Measurements from ENCODE around the gene MAPRE3. TPM values are rescaled to one million over a fixed set of nuclear protein-coding genes. Genes with fewer than 3 reads are reported as not detected.

The MAPRE3 gene
- total RNA-seq, 4 donors from 2014 or later: 4.2 to 14.9 (median 5.9) TPM

DNA sequence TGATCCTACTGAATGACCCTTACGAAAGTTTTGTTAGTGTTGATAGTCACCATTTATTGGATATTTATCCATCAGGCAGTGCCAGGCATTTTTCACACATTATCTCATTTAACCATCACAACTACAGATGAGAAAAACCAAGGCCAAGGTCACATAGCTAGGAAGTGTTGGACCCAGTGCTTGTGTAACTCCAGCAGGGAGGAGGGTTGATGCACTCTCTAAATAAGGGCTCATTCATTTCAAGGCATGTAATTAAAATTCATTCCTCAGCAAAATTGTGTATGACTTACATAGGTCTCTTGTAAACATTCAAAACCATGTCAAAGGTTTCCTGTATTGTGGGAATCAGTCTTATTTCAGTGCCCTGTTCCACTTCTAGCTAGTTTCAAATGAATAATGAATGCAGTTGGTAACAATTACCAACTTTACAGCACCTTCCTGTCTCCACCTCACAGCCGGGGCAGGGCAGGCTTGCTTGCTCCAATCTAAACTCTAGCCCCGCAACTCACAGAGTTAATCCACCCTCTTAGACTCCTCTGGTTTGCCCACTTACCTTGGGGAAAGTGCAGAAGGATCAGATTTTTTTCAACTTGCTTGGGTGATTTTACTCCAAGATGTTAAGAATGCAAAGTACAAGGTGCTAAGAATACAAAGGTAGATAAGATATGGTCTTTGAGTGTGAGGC, 5.8 kb upstream of the MAPRE3 start:
- Histone ChIP-seq H3K27me3 (no peaks in the 10 kb centered on the region), H3K27ac (no peak overlapping the region), H3K9me3 (no peaks in the 10 kb centered on the region), H3K4me3 (no peak overlapping the region), H3K36me3 (no peaks in the 10 kb centered on the region), H3K4me1 (peaks cover 0 to 3% (median 0%) of the 10 kb centered on the region in 4 donors)
- TF ChIP-seq POLR2A (IDR thresholded peaks at IDR 0.05): no peak
- TF ChIP-seq, protein P1, sequence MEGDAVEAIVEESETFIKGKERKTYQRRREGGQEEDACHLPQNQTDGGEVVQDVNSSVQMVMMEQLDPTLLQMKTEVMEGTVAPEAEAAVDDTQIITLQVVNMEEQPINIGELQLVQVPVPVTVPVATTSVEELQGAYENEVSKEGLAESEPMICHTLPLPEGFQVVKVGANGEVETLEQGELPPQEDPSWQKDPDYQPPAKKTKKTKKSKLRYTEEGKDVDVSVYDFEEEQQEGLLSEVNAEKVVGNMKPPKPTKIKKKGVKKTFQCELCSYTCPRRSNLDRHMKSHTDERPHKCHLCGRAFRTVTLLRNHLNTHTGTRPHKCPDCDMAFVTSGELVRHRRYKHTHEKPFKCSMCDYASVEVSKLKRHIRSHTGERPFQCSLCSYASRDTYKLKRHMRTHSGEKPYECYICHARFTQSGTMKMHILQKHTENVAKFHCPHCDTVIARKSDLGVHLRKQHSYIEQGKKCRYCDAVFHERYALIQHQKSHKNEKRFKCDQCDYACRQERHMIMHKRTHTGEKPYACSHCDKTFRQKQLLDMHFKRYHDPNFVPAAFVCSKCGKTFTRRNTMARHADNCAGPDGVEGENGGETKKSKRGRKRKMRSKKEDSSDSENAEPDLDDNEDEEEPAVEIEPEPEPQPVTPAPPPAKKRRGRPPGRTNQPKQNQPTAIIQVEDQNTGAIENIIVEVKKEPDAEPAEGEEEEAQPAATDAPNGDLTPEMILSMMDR (IDR thresholded peaks at IDR 0.05): no peak
- DNase-seq: no peak

DNA sequence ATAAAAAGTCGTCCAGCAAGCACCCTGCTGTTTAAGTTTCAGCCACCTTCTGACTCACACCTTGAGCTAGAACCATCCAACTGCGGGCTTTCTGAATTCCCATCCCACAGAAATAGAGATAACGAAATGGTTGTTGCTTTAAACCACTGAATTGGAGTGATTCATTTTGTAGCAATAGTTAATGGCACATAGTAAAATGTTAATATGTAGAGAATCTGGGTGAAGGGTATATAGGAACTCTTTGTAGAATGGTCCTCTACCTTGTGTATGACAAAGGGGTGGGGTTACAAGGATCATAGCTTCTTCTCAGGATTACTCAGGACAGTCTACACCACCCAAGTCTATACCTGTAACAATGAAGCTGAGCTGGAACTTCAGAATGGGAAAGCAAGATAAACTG, 2.4 kb upstream of the MAPRE3 start:
- Histone ChIP-seq H3K36me3 (no peaks in the 10 kb centered on the region), H3K4me3 (no peak overlapping the region), H3K4me1 (peaks cover 0 to 19% (median 0%) of the 10 kb centered on the region in 4 donors), H3K27me3 (no peaks in the 10 kb centered on the region), H3K27ac (no peak overlapping the region), H3K9me3 (no peaks in the 10 kb centered on the region)
- no peak for TF ChIP-seq POLR2A (IDR thresholded peaks at IDR 0.05)
- TF ChIP-seq, protein P1 (IDR thresholded peaks at IDR 0.05): no peak
- no peak for DNase-seq

DNA sequence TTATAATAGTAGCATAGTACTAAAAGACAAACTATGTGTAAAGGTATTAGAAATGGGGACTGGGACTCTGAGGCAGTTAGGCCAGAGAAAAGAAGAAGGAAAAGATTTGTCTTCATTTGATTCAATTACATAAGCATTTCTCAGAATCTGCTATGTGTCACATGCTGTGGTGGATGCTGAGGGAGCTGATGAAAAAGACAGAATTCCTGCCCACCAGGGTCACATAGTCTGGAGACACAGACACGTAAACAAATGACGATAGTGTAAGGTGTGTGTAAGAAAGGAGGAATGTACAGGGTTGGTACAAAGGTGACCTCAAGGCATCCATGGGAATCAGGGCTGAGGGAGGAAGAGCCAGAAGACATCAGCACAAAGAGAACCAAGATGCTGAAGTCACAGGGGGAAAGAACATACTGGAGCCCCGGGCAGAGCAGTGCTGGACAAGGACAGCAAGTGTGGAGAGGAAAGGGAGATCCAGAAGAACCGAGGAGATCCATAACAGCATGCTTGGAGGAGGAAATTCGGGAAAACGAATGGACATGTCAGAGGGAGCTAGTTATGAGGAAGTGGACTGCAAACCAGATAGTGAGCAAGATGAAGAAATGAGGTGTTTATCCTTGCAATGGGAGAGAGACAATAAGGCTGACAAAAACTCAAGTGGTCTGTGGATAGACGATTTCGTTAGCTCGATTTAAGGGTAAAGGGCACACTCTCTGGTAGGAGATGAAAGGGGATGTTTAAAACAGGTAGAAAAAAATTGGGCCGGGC, 1.2 kb upstream of the MAPRE3 start:
- H3K4me3 ChIP-seq: no peak overlapping the region
- H3K4me1 ChIP-seq: peaks cover 0 to 19% (median 0%) of the 10 kb centered on the region in 4 donors
- DNase-seq: no peak
- H3K36me3 ChIP-seq: no peaks in the 10 kb centered on the region
- H3K27me3 ChIP-seq: no peaks in the 10 kb centered on the region
- H3K27ac ChIP-seq: no peak overlapping the region
- no peak for TF ChIP-seq POLR2A (IDR thresholded peaks at IDR 0.05)
- TF ChIP-seq, protein P1 (IDR thresholded peaks at IDR 0.05): no peak
- no peaks in the 10 kb centered on the region for H3K9me3 ChIP-seq

DNA sequence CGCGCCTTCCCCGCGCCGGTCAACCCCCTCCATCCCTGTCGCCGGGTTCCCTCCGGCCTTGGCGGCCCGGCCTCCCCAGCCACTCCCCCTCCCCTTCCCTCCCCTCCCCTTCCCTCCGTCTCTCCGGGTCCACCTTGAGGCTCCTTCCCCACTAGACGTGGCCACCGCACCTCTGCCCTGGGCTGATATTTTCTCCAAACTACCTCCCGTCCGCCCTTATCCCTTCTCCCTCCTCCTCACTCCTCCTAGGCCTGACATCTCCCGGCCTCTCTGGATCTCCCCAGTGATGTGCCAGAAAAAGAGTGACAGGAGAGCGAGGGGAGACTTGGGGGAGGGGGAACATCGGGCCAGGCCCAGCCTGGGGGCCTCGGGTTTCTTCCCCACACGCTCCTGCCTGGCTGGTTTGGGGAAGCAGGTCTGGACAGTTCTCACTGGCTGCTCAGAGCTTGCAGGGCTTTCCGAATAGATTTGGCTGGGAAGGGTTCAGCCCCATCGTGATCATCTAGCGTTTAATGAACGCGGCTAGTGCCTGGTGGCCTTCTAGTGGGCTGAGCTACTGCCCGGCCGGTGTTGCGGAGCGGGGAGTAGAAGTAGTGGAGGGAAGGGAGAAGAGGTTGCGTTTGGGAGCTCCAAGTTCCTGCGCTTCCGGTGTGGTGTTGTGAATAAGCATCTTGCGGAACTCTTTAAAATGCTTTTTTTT, 641 bp downstream of the MAPRE3 start:
- H3K4me1 ChIP-seq: peaks cover 0 to 19% (median 0%) of the 10 kb centered on the region in 4 donors
- TF ChIP-seq, protein P1 (IDR thresholded peaks at IDR 0.05): no peak
- TF ChIP-seq POLR2A (IDR thresholded peaks at IDR 0.05): no peak
- no peak for DNase-seq
- peak overlapping the region; percentile 75 to 86 (median 80) for H3K4me3 ChIP-seq
- peak overlapping the region; percentile 37 to 76 (median 53) for H3K27ac ChIP-seq
- H3K27me3 ChIP-seq: no peaks in the 10 kb centered on the region
- H3K36me3 ChIP-seq: no peaks in the 10 kb centered on the region
- H3K9me3 ChIP-seq: no peaks in the 10 kb centered on the region

DNA sequence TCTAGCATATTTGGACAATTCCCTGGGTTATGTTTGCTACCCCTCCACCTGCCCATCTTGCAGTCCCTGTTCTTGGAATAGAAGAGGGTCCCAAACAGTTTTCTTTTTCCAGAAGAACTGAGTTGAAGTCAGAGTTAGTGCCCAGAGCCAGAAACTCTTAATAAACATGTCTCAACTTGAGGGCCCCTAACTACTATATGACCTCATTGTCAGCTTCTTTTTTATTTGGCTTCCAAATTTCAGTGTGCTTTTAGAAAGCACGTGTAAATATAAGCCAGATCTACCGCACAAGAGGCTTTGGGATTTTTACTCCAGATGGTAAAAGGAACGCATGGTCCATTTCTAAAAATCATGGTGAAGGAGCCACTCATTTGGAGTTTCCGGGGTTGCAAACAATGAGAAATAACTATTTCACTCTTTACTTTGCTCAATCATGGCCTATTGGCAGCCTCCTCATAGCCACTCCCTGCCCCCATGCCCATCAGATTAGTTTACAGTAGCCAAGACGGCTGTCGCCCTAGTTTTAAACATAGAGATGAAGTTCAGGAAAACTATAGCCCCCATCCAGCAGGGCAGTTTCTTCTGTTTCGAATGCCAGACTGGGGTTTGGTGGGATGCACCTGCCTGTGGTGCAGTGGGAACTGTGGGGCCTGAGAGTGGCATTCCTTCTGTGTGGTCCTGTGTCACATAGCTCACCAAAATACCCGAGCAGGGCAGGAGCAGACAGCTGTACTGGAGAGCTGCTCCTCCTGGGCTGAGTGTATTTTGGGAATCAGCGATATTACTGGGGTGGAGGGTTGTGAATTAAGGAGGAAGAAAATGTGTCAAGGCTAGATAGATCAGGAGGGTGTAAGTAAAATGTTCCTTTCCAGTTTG, 1.7 kb downstream of the MAPRE3 start:
- TF ChIP-seq, protein P1 (IDR thresholded peaks at IDR 0.05): no peak
- Histone ChIP-seq H3K36me3 (no peaks in the 10 kb centered on the region), H3K27ac (no peak overlapping the region), H3K9me3 (no peaks in the 10 kb centered on the region), H3K4me3 (no peak overlapping the region), H3K4me1 (peaks cover 0 to 19% (median 0%) of the 10 kb centered on the region in 4 donors), H3K27me3 (no peaks in the 10 kb centered on the region)
- no peak for DNase-seq

Data from Peyer's patch (tissue), 4 donors.